ENCODE data around the gene PCBP4.

DNA sequence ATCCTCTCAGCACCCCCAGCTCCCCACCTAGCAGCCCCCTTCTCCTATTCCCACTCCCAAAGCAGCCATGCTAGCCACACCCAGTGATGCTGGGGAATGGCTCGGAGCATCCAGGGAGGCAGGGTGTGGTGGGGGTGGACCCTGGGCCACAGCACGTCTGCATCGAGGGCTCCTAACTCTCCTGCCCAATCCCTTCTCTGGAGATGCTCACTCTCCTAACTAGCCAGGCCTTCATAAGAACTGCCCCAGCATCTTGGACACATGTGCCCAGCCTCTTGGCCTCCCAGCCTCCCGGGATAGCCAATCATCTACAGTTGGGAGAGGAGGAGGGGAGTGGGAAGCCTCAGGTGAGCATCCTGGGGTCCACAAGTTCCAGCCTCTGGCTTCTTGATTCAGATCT lies 2.7 kb downstream of the PCBP4 start:
- TF ChIP-seq CTCF (conservative IDR thresholded peaks at IDR 0.05; ENCODE audit: low read length) (no peak), EZH2phosphoT487 (IDR thresholded peaks at IDR 0.05; ENCODE audit: borderline replicate concordance, low read depth, low read length) (no peak)
